Loucy (cell line): ENCODE results near the gene AACS.

Source experiments
- CTCF ChIP-seq: fragments of 200-600 bp; sonication (generic); conservative IDR thresholded peaks from 2 replicates; pipeline ENCODE4 v1.5.1; 2014; ENCODE audit warnings: mild to moderate bottlenecking, antibody characterized with exemption, low read length
- EZH2phosphoT487 ChIP-seq: fragments of 200-600 bp; IDR thresholded peaks from 2 replicates; pipeline ENCODE4 v1.6.1; 2018; ENCODE audit warnings: antibody characterized with exemption, mild to moderate bottlenecking, moderate library complexity, borderline replicate concordance

- TF ChIP-seq CTCF: no peak
- no peak for TF ChIP-seq EZH2phosphoT487
Observed at GRCh38 chr12:125038976-125039625, 26.1 kb upstream of the AACS start.
